ENCODE results near the gene UMPS. TPM values are rescaled to one million over a fixed set of nuclear protein-coding genes. Genes with fewer than 3 reads are reported as not detected.
A peak's percentile ranks its signal among the peaks of the same experiment; 100 is the strongest.

UMPS gene
- total RNA-seq, 1 experiment from 2014 or later: 61.8 TPM

DNA sequence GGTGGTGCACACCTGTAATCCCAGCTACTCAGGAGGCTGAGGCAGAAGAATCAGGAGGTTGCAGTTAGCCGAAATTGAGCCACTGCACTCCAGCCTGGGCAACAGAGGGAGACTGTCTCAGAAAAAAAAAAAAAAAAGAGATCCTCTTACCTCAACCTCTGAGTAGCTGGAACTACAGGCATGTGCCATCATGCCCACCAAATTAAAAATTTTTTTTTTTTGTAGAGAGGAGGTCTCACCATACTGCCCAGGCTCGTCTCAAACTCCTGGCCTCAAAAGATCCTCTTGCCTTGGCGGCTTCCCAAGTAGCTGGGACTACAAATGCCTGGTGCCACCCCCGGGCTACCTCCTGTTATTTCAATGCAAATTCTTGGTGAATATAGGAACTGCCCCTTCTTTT lies 1.5 kb downstream of the UMPS start:
- intact Hi-C loops (cut with micrococcal nuclease; ENCODE audit: unreplicated experiment): no loop called here
- H3K9me3 ChIP-seq (ENCODE audit: insufficient read depth, low read depth): no peaks in the 10 kb centered on the region

DNA sequence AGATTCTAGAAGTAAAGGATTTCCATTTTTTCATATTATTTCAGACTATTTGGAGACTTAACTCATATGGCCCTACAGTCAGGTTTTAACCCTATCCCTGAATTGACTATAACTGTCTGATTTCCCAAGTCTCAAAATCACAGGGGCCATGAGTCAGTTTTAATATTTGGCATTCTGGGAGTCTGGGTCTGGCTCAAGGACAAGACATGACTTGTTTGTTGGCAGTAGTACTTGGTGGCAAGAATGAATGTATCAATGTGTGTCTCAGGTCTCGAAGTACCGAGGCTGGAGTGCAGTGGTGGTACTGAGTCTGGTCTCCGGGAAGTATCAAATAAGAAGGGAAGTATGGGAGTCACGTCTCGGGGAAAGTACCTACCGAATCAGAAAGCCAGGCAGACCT lies 10.8 kb downstream of the UMPS start:
- CTCF ChIA-PET: no interaction called here
- H3K36me3 ChIP-seq (ENCODE audit: low read depth): peaks cover 42% of the 10 kb centered on the region
- H4K20me1 ChIP-seq (ENCODE audit: insufficient read depth): peaks cover 11% of the 10 kb centered on the region; the same call in 1 of the 2 replicates
- H2AFZ ChIP-seq: no peak overlapping the region
- H3K27ac ChIP-seq: no peak overlapping the region
- H3F3A ChIP-seq (ENCODE audit: insufficient read depth, low read depth): peaks cover 8% of the 10 kb centered on the region; the same call in 1 of the 2 replicates
- intact Hi-C loops (cut with micrococcal nuclease; ENCODE audit: unreplicated experiment): loop anchor here (5.0 kb wide), 1 partner anchor 174 kb away; no protein-coding TSS in a partner anchor
- DNase-seq: no peak
- TF ChIP-seq, protein P1, sequence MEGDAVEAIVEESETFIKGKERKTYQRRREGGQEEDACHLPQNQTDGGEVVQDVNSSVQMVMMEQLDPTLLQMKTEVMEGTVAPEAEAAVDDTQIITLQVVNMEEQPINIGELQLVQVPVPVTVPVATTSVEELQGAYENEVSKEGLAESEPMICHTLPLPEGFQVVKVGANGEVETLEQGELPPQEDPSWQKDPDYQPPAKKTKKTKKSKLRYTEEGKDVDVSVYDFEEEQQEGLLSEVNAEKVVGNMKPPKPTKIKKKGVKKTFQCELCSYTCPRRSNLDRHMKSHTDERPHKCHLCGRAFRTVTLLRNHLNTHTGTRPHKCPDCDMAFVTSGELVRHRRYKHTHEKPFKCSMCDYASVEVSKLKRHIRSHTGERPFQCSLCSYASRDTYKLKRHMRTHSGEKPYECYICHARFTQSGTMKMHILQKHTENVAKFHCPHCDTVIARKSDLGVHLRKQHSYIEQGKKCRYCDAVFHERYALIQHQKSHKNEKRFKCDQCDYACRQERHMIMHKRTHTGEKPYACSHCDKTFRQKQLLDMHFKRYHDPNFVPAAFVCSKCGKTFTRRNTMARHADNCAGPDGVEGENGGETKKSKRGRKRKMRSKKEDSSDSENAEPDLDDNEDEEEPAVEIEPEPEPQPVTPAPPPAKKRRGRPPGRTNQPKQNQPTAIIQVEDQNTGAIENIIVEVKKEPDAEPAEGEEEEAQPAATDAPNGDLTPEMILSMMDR (conservative IDR thresholded peaks at IDR 0.05): no peak
- no peak for TF ChIP-seq EZH2 (IDR thresholded peaks at IDR 0.05; ENCODE audit: low read depth)
- H3K9me2 ChIP-seq (ENCODE audit: insufficient read depth): no peaks in the 10 kb centered on the region
- no peaks in the 10 kb centered on the region for H3K4me1 ChIP-seq (replicated peaks; ENCODE audit: insufficient read depth)
- no TSS peak for BruUV-seq (replicated peaks)
- POLR2A ChIA-PET (ENCODE audit: unreplicated experiment): no interaction called here
- no peak overlapping the region for H3K4me3 ChIP-seq
- no peaks in the 10 kb centered on the region for H3K79me2 ChIP-seq (ENCODE audit: low read depth)
- H3K27me3 ChIP-seq (ENCODE audit: insufficient read depth, low read depth): no peaks in the 10 kb centered on the region
- no peaks in the 10 kb centered on the region for H3K9me3 ChIP-seq (ENCODE audit: insufficient read depth, low read depth)
- H3K4me2 ChIP-seq: no peak overlapping the region

More for the DNA sequence above, 1.5 kb downstream of the UMPS start:
- Histone ChIP-seq H3K9me2 (ENCODE audit: insufficient read depth) (no peaks in the 10 kb centered on the region), H4K20me1 (ENCODE audit: insufficient read depth) (peaks cover 12% of the 10 kb centered on the region), H3K4me2 (peak overlapping the region; percentile 82), H3K36me3 (ENCODE audit: low read depth) (peaks cover 6% of the 10 kb centered on the region; the same call in 1 of the 2 replicates), H3K4me3 (peak overlapping the region; percentile 70; the same call in 1 of the 2 replicates), H3K27me3 (ENCODE audit: insufficient read depth, low read depth) (no peaks in the 10 kb centered on the region), H3F3A (ENCODE audit: insufficient read depth, low read depth) (no peaks in the 10 kb centered on the region), H3K79me2 (ENCODE audit: low read depth) (peaks cover 35% of the 10 kb centered on the region), H3K4me1 (replicated peaks; ENCODE audit: insufficient read depth) (peaks cover 22% of the 10 kb centered on the region), H2AFZ (no peak overlapping the region), H3K27ac (no peak overlapping the region)
- POLR2A ChIA-PET (ENCODE audit: unreplicated experiment): interaction anchor here (0.6 kb wide), 1 partner anchor 500 kb away, joined by 4 read pairs; no protein-coding TSS in a partner anchor
- no peak for DNase-seq
- TF ChIP-seq EZH2 (IDR thresholded peaks at IDR 0.05; ENCODE audit: low read depth): no peak
- TF ChIP-seq, protein P1 (conservative IDR thresholded peaks at IDR 0.05): no peak
- no TSS peak for BruUV-seq (replicated peaks)
- CTCF ChIA-PET: interaction anchor here (0.6 kb wide), 1 partner anchor 24 kb away, joined by 6 read pairs; no protein-coding TSS in a partner anchor

DNA sequence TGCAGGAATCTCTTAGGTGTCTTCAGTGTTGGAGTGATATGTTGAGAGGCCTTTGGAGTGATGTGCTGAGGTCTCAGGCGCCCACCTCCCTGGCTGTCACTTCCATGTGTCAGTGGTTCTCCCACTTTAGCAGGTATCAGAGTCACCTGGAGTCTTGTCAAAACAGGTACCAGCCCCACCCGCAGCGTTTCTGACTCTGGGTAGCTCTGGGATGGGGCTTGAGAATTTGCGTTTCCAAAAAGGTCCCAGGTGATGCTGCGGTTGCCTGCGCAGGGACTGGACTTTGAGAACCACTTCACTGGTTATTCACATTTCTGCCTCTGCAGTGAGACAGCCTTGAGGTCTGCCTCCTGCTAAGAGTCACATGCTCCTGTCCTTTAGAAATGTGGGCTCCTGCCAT lies 15.5 kb downstream of the UMPS start:
- CTCF ChIA-PET: no interaction called here
- peaks cover 15% of the 10 kb centered on the region for H3K36me3 ChIP-seq (ENCODE audit: low read depth)

More for the DNA sequence above, 15.5 kb downstream of the UMPS start:
- H4K20me1 ChIP-seq (ENCODE audit: insufficient read depth): no peaks in the 10 kb centered on the region; the same call in 1 of the 2 replicates
- no peaks in the 10 kb centered on the region for H3K27me3 ChIP-seq (ENCODE audit: insufficient read depth, low read depth)
- no peak for DNase-seq
- no peak overlapping the region for H3K4me3 ChIP-seq
- H2AFZ ChIP-seq: no peak overlapping the region
- H3K79me2 ChIP-seq (ENCODE audit: low read depth): no peaks in the 10 kb centered on the region
- H3K4me1 ChIP-seq (replicated peaks; ENCODE audit: insufficient read depth): no peaks in the 10 kb centered on the region
- no peaks in the 10 kb centered on the region for H3K9me2 ChIP-seq (ENCODE audit: insufficient read depth)
- peaks cover 11% of the 10 kb centered on the region; the same call in 1 of the 2 replicates for H3F3A ChIP-seq (ENCODE audit: insufficient read depth, low read depth)
- H3K9me3 ChIP-seq (ENCODE audit: insufficient read depth, low read depth): no peaks in the 10 kb centered on the region
- no peak overlapping the region for H3K4me2 ChIP-seq
- POLR2A ChIA-PET (ENCODE audit: unreplicated experiment): no interaction called here
- intact Hi-C loops (cut with micrococcal nuclease; ENCODE audit: unreplicated experiment): no loop called here
- H3K27ac ChIP-seq: no peak overlapping the region
- TF ChIP-seq, protein P1 (conservative IDR thresholded peaks at IDR 0.05): no peak
- no peak for TF ChIP-seq EZH2 (IDR thresholded peaks at IDR 0.05; ENCODE audit: low read depth)
- no TSS peak for BruUV-seq (replicated peaks)

Measured in PC-9 (cell line).